NCI-H1436 treated with DMSO at 0.1 percent for 48 hours (cell line): Measurements from ENCODE around the gene ARPC1A.
"Not testable (repeated sequence)": the region's sequence is repeated elsewhere in the genome, so short reads cannot be mapped to it uniquely, and the experiment has no call there.

Experiments
- DNase-seq: peaks from one replicate; lab custom pipeline; 2025; lab: John Stamatoyannopoulos, UW

The ARPC1A gene

DNA sequence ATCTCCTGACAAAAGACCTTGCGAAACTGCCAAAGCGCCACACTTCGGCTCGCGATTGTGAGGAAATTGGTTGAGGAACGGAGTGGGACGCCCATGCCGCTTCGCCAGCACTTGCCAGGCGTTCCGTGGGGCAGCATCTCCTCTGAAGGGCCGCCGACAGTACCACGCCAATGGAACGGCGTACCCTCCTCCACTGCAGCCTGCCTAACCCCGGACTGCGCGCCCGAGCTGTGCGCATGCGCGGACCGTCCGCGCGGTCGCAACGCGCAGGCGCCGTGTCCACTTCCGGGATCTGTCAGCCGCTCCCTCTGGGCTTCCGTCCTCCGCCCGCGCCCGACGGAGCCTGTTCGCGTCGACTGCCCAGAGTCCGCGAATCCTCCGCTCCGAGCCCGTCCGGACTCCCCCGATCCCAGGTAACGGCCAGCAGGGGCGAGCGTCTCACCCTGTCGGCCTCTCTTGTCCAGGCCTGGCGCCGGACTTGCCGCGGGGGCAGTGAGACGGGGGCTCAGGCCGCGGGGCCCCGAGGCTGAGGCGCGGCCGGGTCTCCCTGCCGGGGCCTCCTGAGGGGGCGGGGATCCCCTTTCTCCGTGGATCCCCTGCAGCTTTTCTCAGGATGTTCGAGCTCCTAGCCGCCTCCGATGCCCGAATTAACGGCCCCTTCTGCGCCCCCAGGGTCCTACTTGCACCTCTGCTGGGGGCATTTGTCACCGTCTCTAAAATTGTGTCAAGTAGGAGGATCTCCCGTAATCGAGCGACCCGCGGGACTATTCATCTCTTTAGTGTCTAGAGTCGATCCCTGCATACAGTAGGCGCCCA is at the start of gene ARPC1A:
ARPC1A (plus strand) TSS at position 307 of the 816 bp plus-strand sequence. CDS start 7,456 bp downstream, outside the sequence.
- peak; percentile 52 for DNase-seq

DNA sequence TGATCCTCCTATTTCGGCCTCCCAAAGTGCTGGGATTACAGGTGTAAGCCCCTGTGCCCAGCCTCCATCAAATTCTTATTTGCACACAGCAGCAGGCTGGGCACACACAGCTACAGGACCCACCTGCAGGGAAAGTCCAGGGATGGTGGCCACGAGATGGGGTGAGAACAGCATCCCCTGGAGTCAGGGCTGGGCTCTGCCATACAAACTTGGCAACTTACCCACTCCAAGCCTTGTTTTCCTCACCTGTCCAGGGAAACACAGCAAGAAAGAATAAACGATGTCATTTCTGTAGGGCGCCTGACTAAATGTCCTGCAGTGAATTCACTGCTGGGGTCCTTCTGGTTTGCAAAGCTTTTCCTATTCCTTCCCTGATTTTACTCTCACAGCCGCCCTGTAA is 47.5 kb upstream of the ARPC1A start:
- no peak for DNase-seq

DNA sequence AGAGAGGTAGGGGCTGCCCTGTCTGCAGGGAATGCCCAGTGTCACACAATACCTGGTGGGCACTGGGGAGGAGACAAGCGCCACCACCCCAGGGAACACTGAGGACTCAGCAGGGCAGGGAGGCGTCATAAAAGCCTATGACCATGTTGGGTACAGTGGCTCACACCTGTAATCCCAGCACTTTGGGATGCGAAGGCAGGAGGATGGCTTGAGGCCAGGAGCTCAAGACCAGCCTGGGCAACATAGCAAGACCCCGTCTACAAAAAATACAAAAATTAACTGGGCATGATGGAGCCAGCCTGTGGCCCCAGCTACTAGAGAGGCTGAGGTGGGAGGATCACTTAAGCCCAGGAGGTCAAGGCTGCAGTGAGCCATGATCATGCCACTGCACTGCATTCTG is 41.5 kb upstream of the ARPC1A start:
- not testable (repeated sequence) for DNase-seq

DNA sequence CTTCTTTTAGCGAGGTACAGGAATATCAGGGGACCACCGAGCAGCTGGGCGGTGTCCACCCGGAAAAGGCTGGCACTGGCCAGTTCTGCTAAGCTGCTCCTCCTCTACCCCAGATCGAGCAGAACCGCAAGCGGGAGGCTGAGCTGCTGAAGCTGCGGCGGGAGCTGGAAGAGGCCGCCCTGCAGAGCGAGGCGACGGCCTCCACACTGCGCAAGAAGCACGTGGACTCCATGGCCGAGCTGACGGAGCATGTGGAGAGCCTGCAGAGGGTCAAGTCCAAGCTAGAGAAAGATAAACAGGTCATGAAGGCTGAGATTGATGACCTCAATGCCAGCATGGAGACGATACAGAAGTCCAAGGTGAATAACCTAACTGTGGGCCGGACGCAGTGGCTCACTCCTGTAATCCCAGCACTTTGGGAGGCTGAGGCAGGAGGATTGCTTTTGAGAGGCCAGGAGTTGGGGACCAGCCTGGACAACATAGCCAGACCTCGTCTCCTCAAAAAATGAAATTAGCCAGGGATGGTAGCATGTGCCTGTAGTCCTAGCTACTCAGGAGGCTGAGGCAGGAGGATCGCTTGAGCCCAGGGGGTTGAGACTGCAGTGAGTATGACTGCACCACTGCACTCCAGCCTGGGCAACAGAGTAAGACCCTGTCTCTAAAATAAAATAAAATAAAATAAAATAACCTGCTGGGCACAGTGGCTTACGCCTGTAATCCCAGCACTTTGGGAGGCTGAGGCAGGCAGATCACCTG is 37.7 kb upstream of the ARPC1A start:
- no peak for DNase-seq

DNA sequence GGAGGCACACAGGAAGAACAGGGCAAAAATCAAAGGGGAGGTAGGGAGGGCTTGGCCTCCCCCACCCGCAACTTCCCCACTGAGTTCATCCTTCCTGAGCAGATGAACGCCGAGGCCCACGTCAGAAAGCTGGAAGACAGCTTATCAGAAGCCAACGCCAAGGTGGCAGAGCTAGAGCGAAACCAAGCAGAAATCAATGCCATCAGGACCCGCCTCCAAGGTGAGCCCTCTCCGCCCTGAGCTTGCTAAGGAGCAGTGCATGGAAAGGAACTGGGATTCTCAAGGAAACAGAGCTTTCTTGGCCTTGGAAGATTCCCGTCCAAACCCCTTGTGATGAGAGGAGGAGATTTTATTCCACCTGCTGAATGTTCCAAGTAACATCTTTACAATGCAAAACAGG is 36.5 kb upstream of the ARPC1A start:
- no peak for DNase-seq

DNA sequence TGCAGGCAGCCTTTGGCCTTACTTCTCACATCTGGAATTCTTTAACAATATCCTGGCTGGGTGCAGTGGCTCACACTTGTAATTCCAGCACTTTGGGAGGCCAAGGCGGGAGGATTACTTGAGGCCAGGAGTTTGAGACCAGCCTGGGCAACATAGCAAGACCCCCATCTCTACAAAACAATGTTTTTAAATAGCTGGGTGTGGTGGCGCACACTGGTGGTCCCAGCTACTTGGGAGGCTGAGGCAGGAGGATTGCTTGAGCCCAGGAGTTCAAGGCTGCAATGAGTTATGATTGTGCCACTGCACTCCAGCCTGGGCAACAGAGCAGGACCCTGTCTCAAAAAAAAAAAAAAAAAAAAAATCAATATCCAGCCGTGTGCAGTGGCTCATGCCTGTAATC is 35.5 kb upstream of the ARPC1A start:
- not testable (repeated sequence) for DNase-seq

DNA sequence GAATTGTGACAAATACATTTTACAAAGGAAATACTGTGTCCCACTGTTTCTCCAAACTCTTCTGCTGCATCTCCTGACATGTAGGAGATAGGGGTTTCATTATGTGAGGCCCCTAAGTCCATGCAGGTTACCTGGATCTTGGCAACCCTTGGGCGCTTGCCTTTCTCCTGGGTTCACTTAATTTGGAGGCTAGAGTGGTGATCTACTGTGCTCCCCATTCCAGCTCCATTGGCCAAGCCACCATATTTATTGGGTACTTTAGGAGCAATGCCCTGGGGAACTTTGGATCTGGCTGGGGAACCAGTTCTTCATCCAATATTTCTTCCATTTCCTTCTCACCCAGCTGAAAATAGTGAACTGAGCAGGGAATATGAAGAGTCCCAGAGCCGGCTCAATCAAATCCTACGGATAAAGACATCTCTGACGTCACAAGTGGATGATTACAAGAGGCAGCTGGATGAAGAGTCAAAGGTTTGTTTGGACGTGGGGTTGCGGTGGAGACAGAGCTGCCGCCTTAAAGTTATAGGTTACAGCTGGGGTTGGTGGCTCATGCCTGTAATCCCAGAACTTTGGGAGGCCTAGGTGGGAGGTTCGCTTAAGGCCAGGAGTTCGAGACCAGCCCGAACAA is 34.6 kb upstream of the ARPC1A start:
- DNase-seq = no peak

DNA sequence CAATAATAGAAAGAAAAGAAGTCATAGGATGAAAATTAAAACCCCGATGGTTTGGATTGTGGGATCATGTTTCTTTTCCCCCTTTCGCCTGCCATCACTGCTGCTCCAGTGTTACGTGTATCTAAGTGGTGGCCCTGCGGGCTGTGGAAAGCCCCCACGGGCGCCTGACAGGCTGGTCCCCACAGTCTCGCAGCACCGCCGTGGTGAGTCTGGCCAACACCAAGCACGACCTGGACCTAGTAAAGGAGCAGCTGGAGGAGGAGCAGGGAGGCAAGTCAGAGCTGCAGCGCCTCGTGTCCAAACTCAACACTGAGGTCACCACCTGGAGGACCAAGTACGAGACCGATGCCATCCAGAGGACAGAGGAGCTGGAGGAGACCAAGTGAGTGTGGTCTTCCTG is 33.6 kb upstream of the ARPC1A start:
- no peak for DNase-seq

DNA sequence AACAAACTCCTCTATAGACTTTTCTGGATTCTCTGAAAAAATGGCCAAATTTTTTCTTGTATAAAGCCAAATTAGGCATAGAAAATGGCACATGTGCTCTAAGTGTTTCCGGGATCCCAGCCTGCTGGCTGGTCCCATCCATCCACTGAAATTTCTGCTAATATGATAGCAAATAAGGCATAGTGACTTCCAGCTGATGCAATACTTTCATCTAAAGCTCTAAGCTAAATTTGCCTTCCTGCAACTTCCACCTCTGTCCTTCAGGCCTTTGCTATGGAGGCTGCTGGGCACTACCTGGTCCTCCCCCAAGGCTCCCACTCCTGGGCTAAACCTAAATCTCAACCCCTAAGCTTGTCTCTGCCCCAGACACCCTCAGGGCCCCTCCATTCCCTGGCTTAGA is 32.5 kb upstream of the ARPC1A start:
- DNase-seq = no peak

DNA sequence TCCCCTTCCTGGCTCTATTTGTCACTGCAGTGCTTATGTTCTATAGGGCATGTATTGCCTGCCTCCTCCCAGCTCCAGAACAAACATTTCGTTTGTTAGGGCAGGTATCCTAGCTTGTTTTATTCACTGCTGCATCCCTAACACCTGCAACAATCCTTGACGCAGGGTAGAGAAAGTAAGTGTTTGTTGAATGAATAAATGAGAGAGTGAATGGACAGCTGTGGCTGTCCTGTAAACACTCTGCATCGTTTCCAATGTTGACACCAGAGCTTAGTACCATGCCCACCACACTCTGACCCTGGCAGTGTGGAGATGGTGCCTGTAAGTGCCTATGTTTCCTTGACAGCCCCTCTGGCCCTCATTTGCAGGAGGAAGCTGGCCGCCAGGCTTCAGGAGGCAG is 32.0 kb upstream of the ARPC1A start:
- no peak for DNase-seq

DNA sequence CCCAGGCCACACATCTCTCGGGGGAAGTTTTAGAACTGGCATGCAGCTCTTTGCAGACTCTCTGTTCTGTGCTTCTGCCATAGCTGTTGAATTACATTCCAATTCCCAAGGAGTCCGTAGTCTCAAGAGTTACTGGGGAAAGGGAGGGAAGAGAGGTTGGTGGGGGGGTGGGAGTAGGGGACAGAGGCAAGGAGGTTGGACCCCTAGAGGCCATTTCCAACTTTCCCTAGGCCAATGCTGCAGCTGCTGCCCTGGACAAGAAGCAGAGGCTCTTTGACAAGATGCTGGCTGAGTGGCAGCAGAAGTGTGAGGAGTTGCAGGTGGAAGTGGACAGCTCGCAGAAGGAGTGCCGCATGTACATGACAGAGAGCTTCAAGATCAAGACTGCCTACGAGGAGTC is 29.2 kb upstream of the ARPC1A start:
- no peak for DNase-seq

DNA sequence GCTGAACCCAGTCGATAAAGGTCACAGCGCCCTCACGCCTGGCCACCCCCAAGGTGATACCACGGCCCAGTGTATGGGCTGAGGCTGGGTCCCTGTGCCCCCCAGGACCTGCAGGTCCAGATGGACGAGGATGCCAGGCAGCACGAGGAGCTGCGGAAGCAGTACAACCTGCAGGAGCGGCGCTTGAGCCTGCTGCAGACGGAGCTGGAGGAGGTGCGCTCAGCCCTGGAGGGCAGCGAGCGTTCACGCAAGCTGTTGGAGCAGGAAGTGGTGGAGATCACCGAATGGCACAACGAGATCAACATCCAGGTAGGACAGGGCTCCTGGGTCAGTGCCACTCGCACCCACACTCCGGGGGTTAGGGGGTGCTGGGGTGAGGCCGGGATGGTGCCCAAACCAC is 24.2 kb upstream of the ARPC1A start:
- DNase-seq = no peak

DNA sequence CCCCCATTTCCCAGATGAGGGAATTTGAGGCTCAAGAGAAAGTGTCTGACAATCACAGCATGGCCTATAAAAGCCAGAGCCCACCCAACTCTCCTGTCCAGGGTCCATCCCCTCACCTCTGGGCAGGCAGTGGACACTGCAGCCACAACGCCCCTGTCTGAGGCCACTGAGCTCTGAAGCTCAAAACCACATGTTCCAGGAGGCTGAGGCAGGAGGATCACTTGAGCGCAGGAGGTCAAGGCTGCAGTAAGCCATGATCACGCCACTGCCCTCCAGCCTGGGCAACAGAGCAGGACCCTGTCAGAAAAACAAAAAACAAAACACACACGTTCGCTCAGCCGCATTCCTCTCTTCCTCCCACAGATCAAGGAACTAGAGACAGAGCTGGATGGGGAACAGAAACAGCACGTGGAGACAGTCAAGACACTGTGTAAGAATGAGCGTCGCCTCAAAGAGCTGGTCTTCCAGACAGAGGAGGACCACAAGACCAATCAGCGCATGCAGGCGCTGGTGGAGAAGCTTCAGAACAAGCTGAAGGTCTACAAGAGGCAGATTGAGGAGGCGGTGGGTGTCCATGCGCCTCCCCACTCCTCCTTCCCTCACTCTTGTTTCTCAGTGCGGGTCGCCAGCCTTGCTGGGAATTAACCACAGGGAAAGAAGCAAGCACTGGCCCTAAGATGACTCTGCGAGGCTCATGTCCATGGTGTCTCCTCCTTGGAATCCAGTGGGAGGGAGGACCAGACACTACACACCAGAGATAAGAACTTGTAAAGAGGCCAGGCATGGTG is 20.0 kb upstream of the ARPC1A start:
- no peak for DNase-seq

DNA sequence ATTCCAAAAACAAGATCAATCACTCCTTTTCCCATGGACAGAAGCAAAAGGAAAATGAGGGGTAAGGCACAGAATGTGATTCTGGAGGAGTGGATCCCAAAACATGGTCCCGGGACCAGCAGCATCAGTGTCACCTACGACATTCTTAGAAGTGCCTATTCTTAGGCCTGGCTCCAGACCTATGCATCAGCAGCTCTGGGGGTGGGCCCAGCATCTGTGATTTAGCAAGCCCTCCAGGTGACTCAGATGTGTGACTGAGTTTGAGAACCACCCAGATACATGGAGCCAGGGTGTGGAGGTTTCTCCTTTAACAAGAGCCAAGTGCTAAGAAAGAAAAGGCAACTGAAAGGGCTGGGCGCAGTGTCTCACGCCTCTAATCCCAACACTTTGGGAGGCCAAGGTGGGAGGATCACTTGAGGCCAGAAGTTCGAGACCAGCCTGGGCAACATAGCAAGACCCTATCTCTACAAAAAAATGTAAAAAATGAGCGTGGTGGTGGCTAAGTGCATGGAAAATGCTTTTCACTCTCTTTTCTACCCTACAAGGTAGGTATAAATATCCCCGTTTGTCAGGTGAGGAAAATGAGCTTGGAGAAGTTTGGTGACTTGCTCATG is 17.1 kb upstream of the ARPC1A start:
- DNase-seq = no peak

DNA sequence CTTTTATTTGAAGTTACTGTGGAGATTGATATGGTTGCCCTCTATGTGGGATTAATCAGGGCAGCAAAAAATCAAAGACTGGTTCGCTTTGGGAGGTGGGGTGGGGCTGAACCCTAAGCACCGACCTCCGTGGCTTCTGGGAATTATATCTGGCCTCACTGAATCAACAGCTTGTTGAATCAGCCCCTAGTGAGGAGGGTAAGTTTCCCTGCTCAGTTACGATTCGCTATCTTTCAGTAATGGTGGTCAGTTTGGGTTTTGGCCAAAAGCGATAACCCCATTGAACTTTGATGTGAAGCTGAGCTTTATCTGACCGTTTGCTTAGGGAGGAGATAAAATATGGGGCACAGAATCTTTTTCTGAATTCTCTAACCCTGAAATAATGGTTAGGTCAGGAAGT is 16.6 kb upstream of the ARPC1A start:
- DNase-seq = no peak

DNA sequence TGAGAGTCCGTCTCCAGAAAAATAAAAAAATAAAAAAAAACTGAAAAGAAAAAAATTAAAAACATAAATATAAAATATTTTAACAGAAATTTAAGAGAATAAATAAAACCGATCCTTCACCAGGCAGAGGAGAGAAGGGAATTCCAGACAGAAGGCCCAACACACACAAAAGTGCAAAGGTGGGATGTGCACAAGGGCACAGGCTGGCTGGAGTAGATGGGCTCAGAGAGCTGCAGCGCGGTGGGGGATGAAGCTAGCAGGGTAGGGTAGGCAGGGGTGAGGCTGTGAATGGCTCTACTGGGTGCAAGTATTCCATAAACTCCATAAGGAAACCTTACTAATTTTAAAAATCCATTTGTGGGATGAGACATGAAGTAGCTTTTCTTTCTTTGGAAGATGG is 15.7 kb upstream of the ARPC1A start:
- DNase-seq = no peak

DNA sequence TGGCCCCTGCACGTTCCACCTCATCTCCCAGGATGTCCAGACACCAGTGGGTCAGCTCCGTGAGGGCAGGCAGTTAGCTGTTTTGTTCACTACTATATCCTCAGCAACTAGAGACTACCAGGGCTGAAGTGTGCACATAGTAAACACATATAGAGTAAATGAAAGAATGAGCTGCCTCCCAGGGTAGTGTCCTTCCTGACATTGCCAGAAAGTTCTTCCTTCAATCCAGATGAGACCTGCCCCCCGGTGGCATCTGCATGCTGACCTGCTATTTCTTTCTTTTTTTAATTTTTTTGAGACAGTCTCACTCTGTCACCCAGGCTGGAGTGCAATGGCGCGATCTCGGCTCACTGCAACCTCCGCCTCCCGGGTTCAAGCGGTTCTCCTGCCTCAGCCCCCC is 14.0 kb upstream of the ARPC1A start:
- DNase-seq = no peak

DNA sequence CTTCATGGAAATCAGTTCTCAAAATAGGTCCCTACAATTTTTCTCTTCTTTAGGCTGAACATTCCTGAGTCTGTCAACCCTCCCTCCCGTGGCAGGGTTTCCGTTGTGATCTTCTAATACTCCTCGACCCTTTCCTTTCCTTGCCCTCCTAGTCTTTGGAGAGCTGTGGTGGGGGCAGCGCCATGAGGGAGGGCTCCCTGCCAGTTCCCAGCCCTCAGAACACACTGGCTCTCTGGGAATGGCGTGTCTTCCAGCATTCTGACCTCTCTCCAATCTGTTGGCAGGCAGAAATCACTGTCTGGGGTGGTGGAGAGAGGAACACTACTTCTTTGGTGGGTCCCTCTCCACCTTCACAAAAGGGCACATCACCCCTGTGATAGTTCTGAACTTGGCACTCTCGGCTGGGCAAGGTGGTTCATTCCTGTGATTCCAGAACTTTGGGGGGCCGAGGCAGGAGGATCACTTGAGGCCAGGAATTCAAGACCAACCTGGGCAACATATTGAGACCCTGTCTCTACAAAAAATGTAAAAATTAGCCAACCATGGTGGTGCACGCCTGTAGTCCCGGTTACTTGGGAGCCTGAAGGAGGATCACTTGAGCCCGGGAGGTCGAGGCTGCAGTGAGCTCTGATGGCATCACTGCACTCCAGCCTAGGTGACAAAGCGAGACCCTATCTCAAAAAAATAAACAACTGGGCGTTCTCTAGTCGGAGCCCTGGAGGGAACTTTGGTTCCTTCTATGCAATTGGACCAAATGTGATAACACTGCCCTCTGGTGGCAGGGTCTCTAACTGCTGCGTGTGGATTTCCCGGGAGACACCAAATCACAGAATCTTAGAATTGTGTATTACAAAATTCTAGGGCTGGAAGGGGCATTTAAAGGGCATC is 13.1 kb upstream of the ARPC1A start:
- DNase-seq = no peak

DNA sequence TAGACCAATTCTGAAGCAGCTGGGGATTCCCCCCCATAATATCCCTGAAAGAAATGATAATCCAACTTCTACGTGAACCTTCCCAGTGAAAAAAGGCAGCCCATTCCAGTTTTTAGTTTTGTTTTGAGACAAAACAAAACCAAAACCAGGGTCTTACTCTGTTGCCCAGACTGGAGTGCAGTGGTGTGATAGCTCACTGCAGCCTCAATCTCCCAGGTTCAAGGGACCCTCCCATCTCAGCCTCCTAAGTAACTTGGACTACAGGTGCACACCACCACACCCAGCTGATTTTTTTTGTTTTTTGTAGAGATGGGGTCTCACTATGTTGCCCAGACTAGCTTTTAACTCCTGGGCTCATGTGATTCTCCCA is 12.5 kb upstream of the ARPC1A start:
- no peak for DNase-seq

DNA sequence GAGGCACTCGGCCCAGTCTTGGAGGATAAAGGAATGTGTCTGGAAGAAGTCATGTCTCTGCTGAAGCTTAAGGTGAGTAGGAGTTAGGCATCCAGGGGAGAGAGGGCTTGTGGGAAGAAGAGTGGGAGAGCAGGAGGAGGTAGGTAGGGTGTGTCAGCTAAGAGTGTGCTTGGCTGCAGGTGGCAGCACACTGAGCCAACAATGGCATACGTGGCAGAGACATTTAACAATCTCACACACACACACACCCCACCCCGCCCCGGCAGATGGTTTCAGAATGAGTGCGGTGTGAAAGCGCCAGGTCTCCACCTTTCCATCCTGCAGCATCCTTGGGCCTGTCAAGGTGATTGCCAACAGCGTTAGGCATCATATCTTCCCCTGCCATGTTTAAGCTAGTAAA is 11.2 kb upstream of the ARPC1A start:
- no peak for DNase-seq

DNA sequence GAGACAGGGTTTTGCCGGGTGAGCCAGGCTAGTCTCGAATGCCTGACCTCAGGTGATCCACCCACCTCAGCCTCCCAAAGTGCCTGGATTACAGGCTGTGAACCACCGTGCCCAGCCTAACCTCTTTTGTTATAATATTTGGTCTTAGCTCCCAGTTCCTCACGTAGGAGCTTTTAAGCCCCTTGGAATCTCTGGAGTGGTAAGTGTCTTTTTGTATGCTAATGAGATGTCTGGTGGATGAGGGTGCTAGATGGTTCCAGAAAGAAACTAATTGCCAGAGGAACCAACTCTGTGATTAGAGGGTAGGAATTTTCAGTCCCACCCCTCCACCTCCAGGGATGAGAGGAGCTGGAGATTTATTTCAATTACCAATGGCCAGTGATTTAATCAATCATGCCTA is 5.3 kb upstream of the ARPC1A start:
- no peak for DNase-seq
